Tibial artery (tissue), 4 donors: Measurements from ENCODE around the gene CAND2.

Experiments used
- DNase-seq, 2 donors: peaks; one replicate each; pipeline ENCODE4 v3.0.0-alpha.2; 2019
- H3K27ac ChIP-seq, 2 donors: fragments of 200-600 bp; sonication (generic) in 1 of 2; 1 replicate in 1 of 2; 2 replicates in 1 of 2; pipeline ENCODE4 v1.5.1; 2018 to 2019; ENCODE audit warnings: mild to moderate bottlenecking in 1 of 2
- H3K27me3 ChIP-seq, 2 donors: fragments of 200-600 bp; sonication (generic) in 1 of 2; one replicate each; pipeline versions ENCODE4 v1.5.1 to v1.6.0; 2016 to 2019
- H3K36me3 ChIP-seq, 3 donors: fragments of 200-600 bp; sonication (generic) in 2 of 3; one replicate each; pipeline ENCODE4 v1.5.1; 2016 to 2019; ENCODE audit warnings: mild to moderate bottlenecking in 2 of 3
- H3K4me1 ChIP-seq, 4 donors: fragments of 200-600 bp; sonication (generic) in 2 of 4; 1 replicate in 3 of 4; 2 replicates in 1 of 4; pipeline ENCODE4 v1.5.1; 2016 to 2019
- H3K4me3 ChIP-seq, 2 donors: fragments of 200-600 bp; sonication (generic) in 1 of 2; 1 replicate in 1 of 2; 2 replicates in 1 of 2; pipeline ENCODE4 v1.5.1; 2018 to 2019; ENCODE audit warnings: mild to moderate bottlenecking in 2 of 2
- H3K9me3 ChIP-seq, 3 donors: fragments of 200-600 bp; sonication (generic) in 1 of 3; one replicate each; pipeline ENCODE4 v1.5.1; 2016 to 2019
- intact Hi-C: fragments of 100-400 bp; cut with DNase I; formaldehyde crosslinking; loops from one replicate; pipeline ENCODE4 v1.15.0; 2023; ENCODE audit warnings: low total_unique reads
- TF ChIP-seq, protein P1 (sequence below), 2 experiments: fragments of 200-600 bp in 1 of 2; fragments of 450-650 bp in 1 of 2; IDR thresholded peaks; one replicate each; pipeline ENCODE4 v1.5.1; 2017 to 2019; ENCODE audit warnings: antibody characterized with exemption in 2 of 2, mild to moderate bottlenecking in 1 of 2, moderate library complexity in 1 of 2

CAND2 gene

DNA sequence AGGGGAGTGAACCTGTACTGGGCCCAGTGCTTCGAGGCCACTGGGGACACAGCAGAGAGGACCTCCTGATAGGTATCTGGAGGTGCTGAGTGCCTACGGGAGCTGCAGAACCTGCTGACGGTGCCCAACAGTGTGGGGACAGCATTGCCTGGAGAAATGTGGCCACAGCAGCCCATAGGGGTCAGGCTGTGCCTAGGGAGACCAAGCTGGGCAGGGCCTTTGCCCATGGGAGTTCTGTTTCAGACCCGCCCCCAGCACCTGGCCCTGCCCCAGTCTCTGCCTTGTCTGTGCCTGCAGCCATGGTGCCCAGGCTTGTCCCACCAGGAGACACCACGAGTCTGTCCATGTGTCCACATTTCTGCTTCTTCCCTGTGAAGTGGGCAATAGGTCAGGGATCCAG is 60.1 kb downstream of the CAND2 start:
- Histone ChIP-seq H3K27me3 (peaks cover 0 to 8% of the 10 kb centered on the region in 2 donors), H3K27ac (no peak overlapping the region), H3K4me3 (no peak overlapping the region), H3K36me3 (no peaks in the 10 kb centered on the region), H3K9me3 (no peaks in the 10 kb centered on the region), H3K4me1 (no peaks in the 10 kb centered on the region)
- intact Hi-C loops: loop anchor here (5.0 kb wide), 1 partner anchor 41 kb away; no protein-coding TSS in a partner anchor
- TF ChIP-seq, protein P1, sequence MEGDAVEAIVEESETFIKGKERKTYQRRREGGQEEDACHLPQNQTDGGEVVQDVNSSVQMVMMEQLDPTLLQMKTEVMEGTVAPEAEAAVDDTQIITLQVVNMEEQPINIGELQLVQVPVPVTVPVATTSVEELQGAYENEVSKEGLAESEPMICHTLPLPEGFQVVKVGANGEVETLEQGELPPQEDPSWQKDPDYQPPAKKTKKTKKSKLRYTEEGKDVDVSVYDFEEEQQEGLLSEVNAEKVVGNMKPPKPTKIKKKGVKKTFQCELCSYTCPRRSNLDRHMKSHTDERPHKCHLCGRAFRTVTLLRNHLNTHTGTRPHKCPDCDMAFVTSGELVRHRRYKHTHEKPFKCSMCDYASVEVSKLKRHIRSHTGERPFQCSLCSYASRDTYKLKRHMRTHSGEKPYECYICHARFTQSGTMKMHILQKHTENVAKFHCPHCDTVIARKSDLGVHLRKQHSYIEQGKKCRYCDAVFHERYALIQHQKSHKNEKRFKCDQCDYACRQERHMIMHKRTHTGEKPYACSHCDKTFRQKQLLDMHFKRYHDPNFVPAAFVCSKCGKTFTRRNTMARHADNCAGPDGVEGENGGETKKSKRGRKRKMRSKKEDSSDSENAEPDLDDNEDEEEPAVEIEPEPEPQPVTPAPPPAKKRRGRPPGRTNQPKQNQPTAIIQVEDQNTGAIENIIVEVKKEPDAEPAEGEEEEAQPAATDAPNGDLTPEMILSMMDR (IDR thresholded peaks at IDR 0.05): no peak
- DNase-seq: no peak

DNA sequence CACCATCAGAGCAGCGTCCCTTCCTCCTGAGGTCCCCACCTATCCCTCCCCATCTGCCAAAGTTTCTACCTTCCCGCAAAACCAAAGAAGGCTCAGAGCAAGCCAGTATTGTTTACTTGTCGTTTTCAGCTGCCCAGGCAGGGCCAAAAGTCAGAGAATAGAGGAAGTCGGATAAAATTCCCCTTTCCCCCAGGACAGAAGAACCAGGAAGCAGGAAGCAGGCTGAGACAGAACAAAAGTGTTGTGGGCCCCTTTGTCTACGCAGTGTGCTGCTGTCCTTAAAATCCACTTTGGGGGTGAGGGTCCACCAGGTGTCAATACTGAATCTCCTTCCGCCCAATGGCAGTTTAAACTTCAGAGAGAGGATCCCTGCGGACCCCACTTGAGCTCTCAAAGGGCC is 63.4 kb downstream of the CAND2 start:
- Histone ChIP-seq H3K9me3 (no peaks in the 10 kb centered on the region), H3K27me3 (peaks cover 0 to 8% of the 10 kb centered on the region in 2 donors), H3K4me1 (no peaks in the 10 kb centered on the region), H3K27ac (no peak overlapping the region), H3K36me3 (no peaks in the 10 kb centered on the region), H3K4me3 (no peak overlapping the region)
- DNase-seq: no peak
- intact Hi-C loops: loop anchor here (5.0 kb wide), 1 partner anchor 37 kb away; no protein-coding TSS in a partner anchor
- TF ChIP-seq, protein P1 (IDR thresholded peaks at IDR 0.05): no peak

DNA sequence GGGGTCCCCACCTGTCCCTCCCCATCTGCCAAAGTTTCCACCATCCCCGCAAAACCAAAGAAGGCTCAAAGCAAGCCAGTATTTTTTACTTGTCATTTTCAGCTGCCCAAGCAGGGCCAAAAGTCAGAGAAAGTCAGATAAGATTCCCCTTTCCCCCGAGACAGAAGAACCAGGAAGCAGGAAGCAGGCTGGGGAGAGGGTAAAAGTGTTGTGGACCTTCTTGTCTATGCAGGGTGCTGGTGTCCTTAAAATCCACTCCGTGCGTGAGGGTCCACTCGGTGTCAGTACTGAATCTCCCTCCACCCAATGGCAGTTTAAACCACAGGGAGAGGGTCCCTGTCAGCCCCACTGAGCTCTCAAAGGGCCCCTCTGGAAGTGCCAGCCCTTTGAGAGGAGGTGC is 65.1 kb downstream of the CAND2 start:
- no peaks in the 10 kb centered on the region for H3K36me3 ChIP-seq
- intact Hi-C loops: no loop called here
- no peaks in the 10 kb centered on the region for H3K9me3 ChIP-seq
- H3K27me3 ChIP-seq: peaks cover 0 to 4% of the 10 kb centered on the region in 2 donors
- H3K27ac ChIP-seq: no peak overlapping the region
- TF ChIP-seq, protein P1 (IDR thresholded peaks at IDR 0.05): no peak
- H3K4me3 ChIP-seq: no peak overlapping the region
- no peaks in the 10 kb centered on the region for H3K4me1 ChIP-seq
- DNase-seq: no peak

DNA sequence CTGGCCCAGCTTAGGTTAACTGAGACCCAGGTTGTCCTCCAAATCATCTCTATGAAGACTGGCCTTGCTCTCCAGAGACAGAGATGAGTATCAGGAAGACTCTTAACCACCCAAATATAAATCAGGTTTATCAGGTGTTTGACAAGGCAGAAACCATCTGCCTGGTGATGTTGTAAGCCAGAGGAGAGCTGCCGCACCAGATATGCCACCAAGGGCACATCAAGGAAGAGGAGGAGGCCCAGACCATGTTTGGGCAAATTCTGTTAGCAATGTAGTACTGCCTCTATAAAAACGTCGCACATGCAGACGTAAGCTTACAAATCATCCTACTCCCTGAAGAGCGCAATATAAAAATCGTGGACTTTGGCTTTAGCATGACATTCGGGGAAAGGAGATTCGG is 65.9 kb downstream of the CAND2 start:
- Histone ChIP-seq H3K4me1 (no peaks in the 10 kb centered on the region), H3K4me3 (no peak overlapping the region), H3K27me3 (no peaks in the 10 kb centered on the region), H3K36me3 (no peaks in the 10 kb centered on the region), H3K9me3 (no peaks in the 10 kb centered on the region), H3K27ac (no peak overlapping the region)
- intact Hi-C loops: no loop called here
- TF ChIP-seq, protein P1 (IDR thresholded peaks at IDR 0.05): no peak
- DNase-seq: no peak

DNA sequence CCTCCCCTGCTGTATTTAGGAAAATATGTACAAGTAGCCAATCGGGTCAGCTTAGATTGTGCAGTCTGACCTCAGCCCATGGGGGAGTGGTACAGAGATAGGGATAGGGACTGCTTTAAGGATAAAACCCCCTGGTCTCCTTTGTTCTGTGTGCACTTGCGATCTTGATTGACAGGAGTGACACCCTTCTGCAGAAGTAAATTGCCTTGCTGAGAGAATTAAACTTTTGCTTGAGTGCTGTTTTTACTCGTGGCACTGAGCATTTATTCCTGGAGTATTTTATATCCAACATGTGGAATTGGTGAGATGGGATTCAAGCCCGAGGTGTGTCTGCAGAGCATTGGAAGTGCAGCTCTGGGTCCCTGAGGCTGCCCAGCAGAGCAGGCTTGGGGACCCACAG is 68.8 kb downstream of the CAND2 start:
- Histone ChIP-seq H3K4me1 (peaks cover 0 to 13% (median 6%) of the 10 kb centered on the region in 4 donors), H3K9me3 (no peaks in the 10 kb centered on the region), H3K27me3 (peaks cover 0 to 10% of the 10 kb centered on the region in 2 donors), H3K4me3 (no peak overlapping the region), H3K36me3 (no peaks in the 10 kb centered on the region), H3K27ac (no peak overlapping the region)
- DNase-seq: no peak
- intact Hi-C loops: loop anchor here (5.0 kb wide), 1 partner anchor 127 kb away; no protein-coding TSS in a partner anchor
- TF ChIP-seq, protein P1 (IDR thresholded peaks at IDR 0.05): no peak

DNA sequence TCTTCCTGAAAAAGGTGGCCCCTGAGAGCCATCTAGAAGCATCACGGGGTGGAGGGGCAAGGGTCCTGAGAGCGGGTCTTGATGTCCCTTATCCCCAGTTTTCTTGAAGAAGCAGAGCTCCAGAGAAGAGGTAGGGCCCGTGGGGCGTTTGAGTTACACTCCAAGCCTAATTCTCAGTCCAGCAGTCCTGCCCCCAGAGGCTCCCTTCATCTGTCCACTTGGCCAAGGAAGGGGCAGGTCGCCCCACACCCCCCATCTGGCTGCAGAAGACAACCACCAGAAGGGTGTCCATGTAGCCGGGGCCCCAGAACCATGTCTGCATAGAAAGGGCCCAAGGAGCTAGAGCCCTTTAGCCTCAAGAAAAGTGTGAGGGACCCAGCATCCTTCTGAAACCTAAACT is 70.4 kb downstream of the CAND2 start:
- Histone ChIP-seq H3K27me3 (peaks cover 0 to 10% of the 10 kb centered on the region in 2 donors), H3K4me3 (no peak overlapping the region), H3K27ac (no peak overlapping the region), H3K9me3 (no peaks in the 10 kb centered on the region), H3K4me1 (peaks cover 0 to 13% (median 6%) of the 10 kb centered on the region in 4 donors), H3K36me3 (no peaks in the 10 kb centered on the region)
- TF ChIP-seq, protein P1 (IDR thresholded peaks at IDR 0.05): no peak
- intact Hi-C loops: loop anchor here (2.0 to 5.0 kb wide), 2 partner anchors 26 to 125 kb away; no protein-coding TSS in a partner anchor
- DNase-seq: no peak
